SK-N-SH (cell line): Measurements from ENCODE around the gene NTRK3. TPM values are rescaled to one million over a fixed set of nuclear protein-coding genes. Genes with fewer than 3 reads are reported as not detected.

Source experiments
- CTCF ChIA-PET: fragments of 300-600, 350-600 bp; formaldehyde crosslinking; extraction: SDS; loops from one replicate; lab custom pipeline; 2021; lab: Yijun Ruan, JAX
- POLR2A ChIA-PET: fragments of 350-600 bp; sonication (Branson Sonifier 250); formaldehyde crosslinking; extraction: SDS; loops from one replicate; lab custom pipeline; 2020; ENCODE audit warnings: antibody characterized with exemption, inconsistent platforms; lab: Yijun Ruan, JAX
- DNase-seq: peaks from one replicate; pipeline ENCODE4 v3.0.0; 2012
- H2AFZ ChIP-seq: fragments of 200-600 bp; sonication (generic); 2 replicates; pipeline ENCODE4 v1.8.1; 2016; ENCODE audit warnings: antibody characterized with exemption, mild to moderate bottlenecking, low read depth
- H3F3A ChIP-seq: fragments of 200-600 bp; sonication (generic); replicated peaks from 2 replicates; pipeline ENCODE3; 2016; ENCODE audit warnings: antibody characterized with exemption, mild to moderate bottlenecking; ENCODE audit not compliant: insufficient read depth
- H3K27ac ChIP-seq, 2 experiments: fragments of 200-500 bp in 1 of 2; fragments of 200-600 bp in 1 of 2; sonication (Bioruptor generic) in 1 of 2; sonication (generic), shearing (Covaris generic) in 1 of 2; 2 replicates each; pipeline versions ENCODE4 v1.5.1 to v1.6.1; 2014 to 2016; ENCODE audit warnings: low read depth in 2 of 2, inconsistent platforms in 1 of 2, low read length in 1 of 2, mild to moderate bottlenecking in 1 of 2, mixed read lengths in 1 of 2
- H3K27me3 ChIP-seq: fragments of 200-600 bp; sonication (generic), shearing (Covaris generic); 2 replicates; pipeline ENCODE4 v1.6.1; 2016; ENCODE audit warnings: mixed run types; ENCODE audit not compliant: insufficient read depth
- H3K36me3 ChIP-seq, 2 experiments: fragments of 200-500 bp in 1 of 2; fragments of 200-600 bp in 1 of 2; sonication (Bioruptor generic) in 1 of 2; sonication (generic) in 1 of 2; replicated peaks in 1 of 2; 2 replicates each; pipeline versions ENCODE3 to v1.5.1; 2014 to 2016; ENCODE audit warnings: low read length in 1 of 2, mild to moderate bottlenecking in 1 of 2; ENCODE audit not compliant: insufficient read depth in 2 of 2, control insufficient read depth in 1 of 2
- H3K4me1 ChIP-seq, 2 experiments: fragments of 200-500 bp in 1 of 2; fragments of 200-600 bp in 1 of 2; sonication (Bioruptor generic) in 1 of 2; sonication (generic), shearing (Covaris generic) in 1 of 2; 2 replicates each; pipeline versions ENCODE4 v1.5.1 to v1.6.1; 2014 to 2016; ENCODE audit warnings: low read depth in 1 of 2, low read length in 1 of 2, mixed run types in 1 of 2; ENCODE audit not compliant: insufficient read depth in 2 of 2, control insufficient read depth in 1 of 2
- H3K4me2 ChIP-seq: fragments of 200-600 bp; sonication (generic), shearing (Covaris generic); 2 replicates; pipeline ENCODE4 v1.6.1; 2017; ENCODE audit warnings: mixed run types
- H3K4me3 ChIP-seq, 2 experiments: fragments of 200-500 bp in 1 of 2; fragments of 200-600 bp in 1 of 2; sonication (Bioruptor generic) in 1 of 2; sonication (generic), shearing (Covaris generic) in 1 of 2; 2 replicates each; pipeline versions ENCODE4 v1.5.1 to v1.8.1; 2014 to 2016; ENCODE audit warnings: low read depth in 2 of 2, inconsistent platforms in 1 of 2, low read length in 1 of 2, mild to moderate bottlenecking in 1 of 2, mixed read lengths in 1 of 2, moderate library complexity in 1 of 2
- H3K79me2 ChIP-seq: fragments of 200-600 bp; sonication (generic); 2 replicates; pipeline ENCODE4 v1.8.1; 2017; ENCODE audit warnings: mild to moderate bottlenecking; ENCODE audit not compliant: insufficient read depth
- H3K9ac ChIP-seq: fragments of 200-600 bp; sonication (generic); 2 replicates; pipeline ENCODE4 v1.6.1; 2017; ENCODE audit warnings: mixed run types
- H3K9me2 ChIP-seq: fragments of 200-600 bp; sonication (generic); 2 replicates; pipeline ENCODE4 v1.6.1; 2017; ENCODE audit warnings: mixed run types
- H3K9me3 ChIP-seq: fragments of 200-600 bp; sonication (generic); 2 replicates; pipeline ENCODE4 v1.6.1; 2017; ENCODE audit warnings: mixed run types, mild to moderate bottlenecking, moderate library complexity
- H4K20me1 ChIP-seq: fragments of 200-600 bp; sonication (generic); 2 replicates; pipeline ENCODE4 v1.6.1; 2017; ENCODE audit warnings: mild to moderate bottlenecking, mixed run types; ENCODE audit not compliant: insufficient read depth
- ELF1 ChIP-seq: IDR thresholded peaks from 2 replicates; pipeline ENCODE4 v1.4.0; 2012
- EP300 ChIP-seq, 2 experiments: IDR thresholded peaks; 2 replicates each; pipeline versions ENCODE4 v1.4.0 to v1.6.1; 2012; ENCODE audit warnings: borderline replicate concordance in 1 of 2, low read depth in 1 of 2, low read length in 1 of 2
- EZH2phosphoT487 ChIP-seq: fragments of 200-600 bp; sonication (generic); IDR thresholded peaks from 2 replicates; pipeline ENCODE4 v1.6.1; 2017; ENCODE audit warnings: low read depth, mixed run types, mild to moderate bottlenecking, antibody characterized with exemption, moderate library complexity, borderline replicate concordance
- FOXM1 ChIP-seq: IDR thresholded peaks from 2 replicates; pipeline ENCODE4 v1.4.0; 2012; ENCODE audit warnings: low read depth, mild to moderate bottlenecking
- GABPA ChIP-seq: IDR thresholded peaks from 2 replicates; pipeline ENCODE4 v1.4.0; 2012; ENCODE audit warnings: low read depth, mild to moderate bottlenecking
- IRF3 ChIP-seq: fragments of 150-350 bp; IDR thresholded peaks from 2 replicates; pipeline ENCODE4 v1.6.1; 2016; ENCODE audit warnings: mild to moderate bottlenecking, low read depth, low read length
- JUND ChIP-seq: IDR thresholded peaks from 2 replicates; pipeline ENCODE4 v1.4.0; 2012
- MEF2A ChIP-seq: IDR thresholded peaks from 2 replicates; pipeline ENCODE4 v1.4.0; 2012; ENCODE audit warnings: low read depth, borderline replicate concordance
- NFIC ChIP-seq: IDR thresholded peaks from 2 replicates; pipeline ENCODE4 v1.4.0; 2012; ENCODE audit warnings: borderline replicate concordance
- NRF1 ChIP-seq: IDR thresholded peaks from 2 replicates; pipeline ENCODE4 v1.6.1; 2012; ENCODE audit warnings: low read depth, mild to moderate bottlenecking, low read length
- POLR2AphosphoS5 ChIP-seq: IDR thresholded peaks from 2 replicates; pipeline ENCODE4 v1.6.1; 2012; ENCODE audit warnings: low read depth, low read length
- RCOR1 ChIP-seq: fragments of 150-350 bp; IDR thresholded peaks from 2 replicates; pipeline ENCODE4 v1.6.1; 2017; ENCODE audit warnings: antibody characterized with exemption, low read length
- RFX5 ChIP-seq: IDR thresholded peaks from 2 replicates; pipeline ENCODE4 v1.6.1; 2012; ENCODE audit warnings: mild to moderate bottlenecking, improper control_type of control experiment, low read length
- RXRA ChIP-seq: IDR thresholded peaks from 2 replicates; pipeline ENCODE4 v1.4.0; 2012; ENCODE audit warnings: low read depth, mild to moderate bottlenecking, borderline replicate concordance
- SMC3 ChIP-seq: IDR thresholded peaks from 2 replicates; pipeline ENCODE4 v1.6.1; 2012; ENCODE audit warnings: low read depth, low read length, improper control_type of control experiment
- USF1 ChIP-seq: IDR thresholded peaks from 2 replicates; pipeline ENCODE4 v1.4.0; 2012; ENCODE audit warnings: low read depth, borderline replicate concordance
- USF2 ChIP-seq: fragments of 150-350 bp; IDR thresholded peaks from 2 replicates; pipeline ENCODE4 v1.6.1; 2017; ENCODE audit warnings: antibody characterized with exemption, low read length, low read depth, borderline replicate concordance
- WGBS: methylation state at CpG from one replicate; pipeline ENCODE4 v1.1.6; 2017; ENCODE audit warnings: low lambda C conversion rate; 5-methylcytosine and 5-hydroxymethylcytosine counted together
- polyA plus RNA-seq, 3 experiments: library from polyadenylated mRNA; depleted of rRNA; stranded (reverse); fragments of >200 nt; gene quantifications; 2 replicates each; pipeline ENCODE4 v1.2.3, GENCODE V29; 2012
- TF ChIP-seq, protein P1 (sequence below): IDR thresholded peaks from 2 replicates; pipeline ENCODE4 v1.4.0; 2012; ENCODE audit warnings: low read depth
- TF ChIP-seq, protein P2 (sequence below): IDR thresholded peaks from 2 replicates; pipeline ENCODE4 v1.4.0; 2012; ENCODE audit warnings: low read depth, borderline replicate concordance

Gene NTRK3
- polyA plus RNA-seq, 1 of the 3 experiments (the other 2 are of a cell fraction), result 2.6 TPM

GRCh38 chr15:88011533-88011932 is 245.0 kb downstream of the NTRK3 start:
- Histone ChIP-seq H3K36me3 (no peaks in the 10 kb centered on the region), H3K4me1 (no peaks in the 10 kb centered on the region), H3K27me3 (no peaks in the 10 kb centered on the region), H3K9me2 (no peaks in the 10 kb centered on the region), H3K79me2 (no peaks in the 10 kb centered on the region), H3K27ac (no peak overlapping the region), H3F3A (no peaks in the 10 kb centered on the region), H3K4me2 (no peak overlapping the region), H4K20me1 (no peaks in the 10 kb centered on the region), H3K9me3 (no peaks in the 10 kb centered on the region), H2AFZ (no peak overlapping the region), H3K9ac (no peak overlapping the region), H3K4me3 (no peak overlapping the region)
- no peak for TF ChIP-seq NFIC
- TF ChIP-seq, protein P1, sequence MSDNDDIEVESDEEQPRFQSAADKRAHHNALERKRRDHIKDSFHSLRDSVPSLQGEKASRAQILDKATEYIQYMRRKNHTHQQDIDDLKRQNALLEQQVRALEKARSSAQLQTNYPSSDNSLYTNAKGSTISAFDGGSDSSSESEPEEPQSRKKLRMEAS, result no peak
- TF ChIP-seq RFX5, result no peak
- TF ChIP-seq JUND, result no peak
- no peak for TF ChIP-seq FOXM1
- TF ChIP-seq POLR2AphosphoS5, result no peak
- TF ChIP-seq NRF1, result no peak
- no peak for TF ChIP-seq IRF3
- POLR2A ChIA-PET, result no interaction called here
- no peak for DNase-seq
- WGBS, result 43% methylated on average over 4 of the region's 4 CpGs
- CTCF ChIA-PET, result interaction anchor here (0.8 kb wide), 1 partner anchor 399 kb away, joined by 3 read pairs; no protein-coding TSS in a partner anchor

GRCh38 chr15:88006146-88006545 is 250.4 kb downstream of the NTRK3 start:
- Histone ChIP-seq H3K36me3 (no peaks in the 10 kb centered on the region), H3K9ac (no peak overlapping the region), H3K9me2 (no peaks in the 10 kb centered on the region), H3K27me3 (no peaks in the 10 kb centered on the region), H3K9me3 (no peaks in the 10 kb centered on the region), H4K20me1 (no peaks in the 10 kb centered on the region), H3K4me2 (no peak overlapping the region), H2AFZ (no peak overlapping the region), H3K4me1 (no peaks in the 10 kb centered on the region), H3K27ac (no peak overlapping the region), H3K4me3 (no peak overlapping the region), H3K79me2 (no peaks in the 10 kb centered on the region), H3F3A (no peaks in the 10 kb centered on the region)
- ChIA-PET POLR2A (no interaction called here), CTCF (no interaction called here)
- WGBS, result 34% methylated on average over 3 of the region's 3 CpGs
- DNase-seq, result no peak
- TF ChIP-seq ELF1 (no peak), USF2 (no peak), GABPA (no peak), SMC3 (no peak), MEF2A (no peak), RXRA (no peak), EZH2phosphoT487 (no peak), EP300 (IDR thresholded peaks at IDR 0.05; ENCODE audit: borderline replicate concordance in 1 of 2, low read depth in 1 of 2, low read length in 1 of 2) (no peak), RCOR1 (no peak), USF1 (no peak)
- TF ChIP-seq, protein P2, sequence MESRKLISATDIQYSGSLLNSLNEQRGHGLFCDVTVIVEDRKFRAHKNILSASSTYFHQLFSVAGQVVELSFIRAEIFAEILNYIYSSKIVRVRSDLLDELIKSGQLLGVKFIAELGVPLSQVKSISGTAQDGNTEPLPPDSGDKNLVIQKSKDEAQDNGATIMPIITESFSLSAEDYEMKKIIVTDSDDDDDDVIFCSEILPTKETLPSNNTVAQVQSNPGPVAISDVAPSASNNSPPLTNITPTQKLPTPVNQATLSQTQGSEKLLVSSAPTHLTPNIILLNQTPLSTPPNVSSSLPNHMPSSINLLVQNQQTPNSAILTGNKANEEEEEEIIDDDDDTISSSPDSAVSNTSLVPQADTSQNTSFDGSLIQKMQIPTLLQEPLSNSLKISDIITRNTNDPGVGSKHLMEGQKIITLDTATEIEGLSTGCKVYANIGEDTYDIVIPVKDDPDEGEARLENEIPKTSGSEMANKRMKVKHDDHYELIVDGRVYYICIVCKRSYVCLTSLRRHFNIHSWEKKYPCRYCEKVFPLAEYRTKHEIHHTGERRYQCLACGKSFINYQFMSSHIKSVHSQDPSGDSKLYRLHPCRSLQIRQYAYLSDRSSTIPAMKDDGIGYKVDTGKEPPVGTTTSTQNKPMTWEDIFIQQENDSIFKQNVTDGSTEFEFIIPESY, result no peak
